ENCODE results near the gene SMARCE1.

DNA sequence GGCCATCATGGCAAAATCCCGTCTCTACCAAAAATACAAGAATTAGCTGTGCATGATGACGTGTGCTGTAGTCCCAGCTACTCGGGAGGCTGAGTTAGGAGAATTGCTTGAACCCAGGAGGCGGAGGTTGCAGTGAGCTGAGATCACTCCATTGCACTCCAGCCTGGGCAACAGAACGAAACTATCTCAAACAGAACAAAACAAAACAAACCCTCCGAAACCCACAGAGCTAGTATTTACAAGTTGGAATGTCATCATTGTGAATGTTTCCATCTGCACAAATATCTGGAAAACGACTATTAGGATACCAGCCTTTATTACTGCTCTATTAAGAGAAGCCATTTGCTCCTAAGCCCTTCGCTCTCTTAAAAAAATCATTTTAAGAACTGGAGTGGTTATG lies 26.0 kb downstream of the SMARCE1 start:
- no peak for TF ChIP-seq POLR2A (IDR thresholded peaks at IDR 0.05)
- TF ChIP-seq, protein P1, sequence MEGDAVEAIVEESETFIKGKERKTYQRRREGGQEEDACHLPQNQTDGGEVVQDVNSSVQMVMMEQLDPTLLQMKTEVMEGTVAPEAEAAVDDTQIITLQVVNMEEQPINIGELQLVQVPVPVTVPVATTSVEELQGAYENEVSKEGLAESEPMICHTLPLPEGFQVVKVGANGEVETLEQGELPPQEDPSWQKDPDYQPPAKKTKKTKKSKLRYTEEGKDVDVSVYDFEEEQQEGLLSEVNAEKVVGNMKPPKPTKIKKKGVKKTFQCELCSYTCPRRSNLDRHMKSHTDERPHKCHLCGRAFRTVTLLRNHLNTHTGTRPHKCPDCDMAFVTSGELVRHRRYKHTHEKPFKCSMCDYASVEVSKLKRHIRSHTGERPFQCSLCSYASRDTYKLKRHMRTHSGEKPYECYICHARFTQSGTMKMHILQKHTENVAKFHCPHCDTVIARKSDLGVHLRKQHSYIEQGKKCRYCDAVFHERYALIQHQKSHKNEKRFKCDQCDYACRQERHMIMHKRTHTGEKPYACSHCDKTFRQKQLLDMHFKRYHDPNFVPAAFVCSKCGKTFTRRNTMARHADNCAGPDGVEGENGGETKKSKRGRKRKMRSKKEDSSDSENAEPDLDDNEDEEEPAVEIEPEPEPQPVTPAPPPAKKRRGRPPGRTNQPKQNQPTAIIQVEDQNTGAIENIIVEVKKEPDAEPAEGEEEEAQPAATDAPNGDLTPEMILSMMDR (IDR thresholded peaks at IDR 0.05), result no peak
